ENCODE measurements around the gene BCDIN3D. TPM values are rescaled to one million over a fixed set of nuclear protein-coding genes. Genes with fewer than 3 reads are reported as not detected.
A peak's percentile ranks its signal among the peaks of the same experiment; 100 is the strongest.
"Not testable (repeated sequence)": the region's sequence is repeated elsewhere in the genome, so short reads cannot be mapped to it uniquely, and the experiment has no call there.

BCDIN3D gene
- total and polyA plus RNA-seq, 8 donors: 0.58 to 14.7 (median 2.6) TPM; not detected in 1

DNA sequence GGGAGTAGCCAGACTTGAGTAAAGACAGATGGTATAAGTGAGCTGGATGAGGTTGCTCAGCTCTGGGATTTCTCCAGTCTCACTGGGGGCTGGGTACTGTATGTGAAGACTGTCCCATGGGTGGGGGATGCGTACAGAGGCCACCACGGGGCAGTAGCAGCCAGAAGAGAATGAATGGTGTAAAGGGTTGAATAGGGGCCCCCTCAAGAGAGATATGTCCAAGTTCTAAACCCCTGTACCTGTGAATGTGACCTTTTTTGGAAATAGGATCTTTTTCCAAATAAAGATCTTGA lies 21.8 kb upstream of the BCDIN3D start:
- H3K9me3 ChIP-seq: no peaks in the 10 kb centered on the region
- H3K36me3 ChIP-seq: no peaks in the 10 kb centered on the region
- WGBS, 5 donors: 43 to 75% (median 58%) methylated on average over 2 of the region's 2 CpGs
- no peak overlapping the region for H3K27ac ChIP-seq
- intact Hi-C loops (cut with DNase I; ENCODE audit: low total_unique reads): no loop called here
- no peak for TF ChIP-seq POLR2A (IDR thresholded peaks at IDR 0.05)
- TF ChIP-seq EP300 (IDR thresholded peaks at IDR 0.05): no peak
- no peak for TF ChIP-seq CTCF (IDR thresholded peaks at IDR 0.05)
- no peak for TF ChIP-seq POLR2AphosphoS5 (IDR thresholded peaks at IDR 0.05)
- no peak overlapping the region for H3K4me3 ChIP-seq
- peaks cover 26 to 30% (median 27%) of the 10 kb centered on the region in 4 donors for H3K4me1 ChIP-seq
- DNase-seq: no peak
- peaks cover 0 to 8% (median 0%) of the 10 kb centered on the region in 3 donors for H3K27me3 ChIP-seq

DNA sequence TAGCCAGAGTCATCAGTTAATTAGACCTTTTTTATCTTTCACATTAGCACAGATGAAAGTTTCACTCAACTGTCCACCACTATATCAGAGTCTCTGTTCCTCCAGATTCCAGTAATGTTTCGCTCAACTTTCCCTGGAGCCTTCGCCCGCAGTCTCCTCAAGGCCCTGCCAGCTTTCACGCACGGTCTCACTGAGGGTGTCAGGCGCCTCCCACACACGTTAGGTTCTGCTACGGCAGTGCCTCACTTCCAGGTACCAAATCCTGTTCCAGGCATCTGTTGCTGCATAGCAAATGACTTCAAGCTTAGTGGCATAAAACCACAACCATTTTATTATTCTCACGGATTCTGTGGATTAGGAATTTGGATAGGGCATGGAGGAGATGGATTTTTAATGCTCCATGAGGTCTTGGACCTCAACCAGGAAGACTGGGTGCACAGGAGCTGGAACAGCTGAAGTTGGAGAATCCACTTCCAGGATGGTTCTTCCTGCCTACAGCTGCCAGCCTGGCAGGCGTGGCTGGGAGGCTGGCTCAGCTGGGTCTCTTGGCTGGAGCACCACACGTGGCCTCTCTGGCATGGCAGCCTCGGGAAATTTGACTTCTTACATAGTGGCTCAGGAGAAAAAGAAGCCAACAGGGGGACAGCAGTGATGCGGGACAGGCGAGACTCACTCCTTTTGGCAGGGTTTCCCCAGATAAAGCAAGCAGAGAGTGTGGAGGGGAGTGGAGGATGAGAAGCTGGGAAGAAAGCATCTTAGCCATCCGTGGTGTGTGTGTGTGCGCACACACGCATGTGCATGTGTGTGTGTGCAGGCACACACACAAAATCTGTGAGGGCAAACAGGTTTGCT lies 21.3 kb upstream of the BCDIN3D start:
- no peak overlapping the region for H3K27ac ChIP-seq
- DNase-seq: no peak
- peaks cover 0 to 11% (median 0%) of the 10 kb centered on the region in 3 donors for H3K27me3 ChIP-seq
- 67 to 73% (median 70%) methylated on average over 17 of the region's 17 CpGs for WGBS, 5 donors
- H3K36me3 ChIP-seq: no peaks in the 10 kb centered on the region
- no peaks in the 10 kb centered on the region for H3K9me3 ChIP-seq
- peaks cover 21 to 24% (median 21%) of the 10 kb centered on the region in 4 donors for H3K4me1 ChIP-seq
- no peak for TF ChIP-seq POLR2AphosphoS5 (IDR thresholded peaks at IDR 0.05)
- no peak for TF ChIP-seq CTCF (IDR thresholded peaks at IDR 0.05)
- TF ChIP-seq POLR2A (IDR thresholded peaks at IDR 0.05): no peak
- TF ChIP-seq EP300 (IDR thresholded peaks at IDR 0.05): no peak
- no peak overlapping the region for H3K4me3 ChIP-seq
- intact Hi-C loops (cut with DNase I; ENCODE audit: low total_unique reads): no loop called here

DNA sequence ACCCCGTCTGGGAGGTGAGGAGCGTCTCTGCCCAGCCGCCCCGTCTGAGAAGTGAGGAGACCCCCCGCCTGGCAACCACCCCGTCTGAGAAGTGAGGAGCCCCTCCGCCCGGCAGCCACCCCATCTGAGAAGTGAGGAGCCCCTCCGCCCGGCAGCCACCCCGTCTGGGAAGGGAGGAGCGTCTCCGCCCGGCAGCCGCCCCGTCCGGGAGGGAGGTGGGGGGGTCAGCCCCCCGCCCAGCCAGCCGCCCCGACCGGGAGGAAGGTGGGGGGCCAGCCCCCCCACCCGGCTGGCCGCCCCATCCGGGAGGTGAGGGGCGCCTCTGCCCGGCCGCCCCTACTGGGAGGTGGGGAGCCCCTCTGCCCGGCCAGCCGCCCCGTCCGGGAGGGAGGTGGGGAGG lies 18.0 kb upstream of the BCDIN3D start:
- DNase-seq; H3K4me3 ChIP-seq; H3K36me3 ChIP-seq; H3K4me1 ChIP-seq; H3K27ac ChIP-seq; intact Hi-C loops (cut with DNase I; ENCODE audit: low total_unique reads); H3K9me3 ChIP-seq: not testable (repeated sequence)
- peaks cover 0 to 10% (median 0%) of the 10 kb centered on the region in 3 donors for H3K27me3 ChIP-seq
- whole genome bisulfite sequencing, 5 donors: 92 to 94% (median 93%) methylated on average over 8 to 27 of the region's 31 CpGs; no CpG with 5 or more reads in 1 of the 5 donors

DNA sequence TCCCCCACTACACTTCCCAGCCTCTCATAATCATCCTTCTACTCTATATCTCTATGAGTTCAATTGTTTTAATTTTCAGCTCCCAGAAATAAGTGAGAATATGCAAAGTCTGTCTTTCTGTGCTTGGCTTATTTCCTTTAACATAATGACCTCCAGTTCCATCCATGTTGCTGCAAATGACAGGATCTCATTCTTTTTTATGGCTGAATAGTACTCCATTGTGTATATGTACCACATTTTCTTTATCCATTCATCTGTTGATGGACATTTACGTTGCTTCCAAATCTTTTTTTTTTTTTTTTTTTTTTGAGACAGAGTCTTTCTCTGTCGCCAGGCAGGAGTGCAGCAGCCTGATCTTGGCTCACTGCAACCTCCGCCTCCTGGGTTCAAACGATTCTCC lies 13.0 kb upstream of the BCDIN3D start:
- H3K27me3 ChIP-seq; intact Hi-C loops (cut with DNase I; ENCODE audit: low total_unique reads); H3K27ac ChIP-seq; H3K9me3 ChIP-seq; DNase-seq; H3K36me3 ChIP-seq; H3K4me1 ChIP-seq; H3K4me3 ChIP-seq: not testable (repeated sequence)
- 91 to 97% (median 95%) methylated on average over 4 of the region's 4 CpGs for WGBS, 5 donors

DNA sequence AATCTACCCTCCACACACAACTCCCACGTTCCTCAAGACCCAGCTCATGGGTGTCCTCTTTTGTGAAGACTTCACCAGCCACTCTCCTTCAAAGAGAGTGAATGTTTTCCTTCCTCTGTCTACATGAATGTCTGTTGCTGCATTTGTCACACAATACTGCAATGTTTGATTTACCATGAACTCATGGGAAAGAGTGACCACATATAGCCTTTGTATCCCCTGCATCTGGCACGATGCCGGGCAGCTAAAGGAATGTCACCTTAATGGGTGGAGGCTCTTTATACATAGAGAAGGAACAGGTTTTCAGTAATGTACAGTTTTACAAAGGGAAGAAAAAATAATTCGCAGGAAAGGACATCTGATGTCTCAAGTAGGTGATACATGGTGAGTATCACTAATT lies 12.1 kb upstream of the BCDIN3D start:
- Histone ChIP-seq H3K36me3 (no peaks in the 10 kb centered on the region), H3K9me3 (no peaks in the 10 kb centered on the region), H3K4me1 (no peaks in the 10 kb centered on the region), H3K27ac (peak overlapping the region in 1 of 5 donors; percentile 46), H3K27me3 (peaks cover 0 to 12% (median 0%) of the 10 kb centered on the region in 3 donors), H3K4me3 (no peak overlapping the region)
- TF ChIP-seq POLR2AphosphoS5 (IDR thresholded peaks at IDR 0.05) (peak in 1 of 3 donors; percentile 57), POLR2A (IDR thresholded peaks at IDR 0.05) (no peak)
- WGBS, 5 donors: 36 to 71% (median 45%) methylated on average over 4 of the region's 4 CpGs
- peak; percentile 64 to 85 for DNase-seq
- intact Hi-C loops (cut with DNase I; ENCODE audit: low total_unique reads): no loop called here

- Histone ChIP-seq H3K27me3 (peaks cover 0 to 18% (median 0%) of the 10 kb centered on the region in 3 donors), H3K36me3 (no peaks in the 10 kb centered on the region), H3K27ac (no peak overlapping the region), H3K9me3 (no peaks in the 10 kb centered on the region), H3K4me1 (no peaks in the 10 kb centered on the region), H3K4me3 (no peak overlapping the region)
- no peak for TF ChIP-seq POLR2AphosphoS5 (IDR thresholded peaks at IDR 0.05)
- no peak for TF ChIP-seq POLR2A (IDR thresholded peaks at IDR 0.05)
- no peak for TF ChIP-seq CTCF (IDR thresholded peaks at IDR 0.05)
- no peak for TF ChIP-seq EP300 (IDR thresholded peaks at IDR 0.05)
- 62 to 87% (median 84%) methylated on average over 2 of the region's 2 CpGs for WGBS, 5 donors
- no peak for DNase-seq
- intact Hi-C loops (cut with DNase I; ENCODE audit: low total_unique reads): no loop called here
These were observed 10.8 kb upstream of the BCDIN3D start for GRCh38 chr12:49853671-49854070.
